CD14-positive monocyte (primary cell): Measurements from ENCODE around the gene ARRB1. TPM values are rescaled to one million over a fixed set of nuclear protein-coding genes. Genes with fewer than 3 reads are reported as not detected.
A peak's percentile ranks its signal among the peaks of the same experiment; 100 is the strongest.

Experiments used
- DNase-seq, 3 donors: peaks; one replicate each; pipeline ENCODE4 v3.0.0-alpha.2; 2011 to 2022
- H2AFZ ChIP-seq: 2 replicates; pipeline ENCODE4 v1.6.0; 2012; ENCODE audit warnings: mild to moderate bottlenecking, low read depth, low read length, inconsistent platforms; ENCODE audit not compliant: insufficient read depth, poor library complexity, severe bottlenecking
- H3K27ac ChIP-seq, 2 donors: 1 replicate in 1 of 2; 2 replicates in 1 of 2; pipeline ENCODE4 v1.5.1; 2012 to 2013; ENCODE audit warnings: low read length in 2 of 2, control low read depth in 1 of 2, inconsistent platforms in 1 of 2, low read depth in 1 of 2, mild to moderate bottlenecking in 1 of 2
- H3K27me3 ChIP-seq, 2 donors: one replicate each; pipeline versions ENCODE4 v1.6.0 to v1.6.1; 2011 to 2013; ENCODE audit warnings: low read length in 2 of 2; ENCODE audit not compliant: control insufficient read depth in 2 of 2, insufficient read depth in 2 of 2
- H3K36me3 ChIP-seq, 2 donors: replicated peaks in 1 of 2; 1 replicate in 1 of 2; 2 replicates in 1 of 2; pipeline versions ENCODE4 v1.5.1 to v1.6.1; 2012 to 2013; ENCODE audit warnings: low read length in 2 of 2, control low read depth in 1 of 2, inconsistent platforms in 1 of 2, mild to moderate bottlenecking in 1 of 2; ENCODE audit not compliant: insufficient read depth in 2 of 2, control insufficient read depth in 1 of 2
- H3K4me1 ChIP-seq, 2 donors: 1 replicate in 1 of 2; 2 replicates in 1 of 2; pipeline versions ENCODE4 v1.5.1 to v1.6.1; 2012 to 2013; ENCODE audit warnings: low read length in 2 of 2, control low read depth in 1 of 2, inconsistent platforms in 1 of 2, mild to moderate bottlenecking in 1 of 2, moderate library complexity in 1 of 2; ENCODE audit not compliant: insufficient read depth in 2 of 2, control insufficient read depth in 1 of 2
- H3K4me2 ChIP-seq: replicated peaks from 2 replicates; pipeline ENCODE3; 2012; ENCODE audit warnings: low read length, moderate library complexity, mild to moderate bottlenecking; ENCODE audit not compliant: poor library complexity, severe bottlenecking; ENCODE audit errors: extremely low read depth
- H3K4me3 ChIP-seq, 3 experiments: fragments of 200-600 bp in 1 of 3; sonication (generic) in 1 of 3; replicated peaks in 1 of 3; 1 replicate in 2 of 3; 2 replicates in 1 of 3; pipeline ENCODE4 v1.5.1; 2011 to 2013; ENCODE audit warnings: low read length in 3 of 3, mild to moderate bottlenecking in 3 of 3, control low read depth in 2 of 3, low read depth in 2 of 3, inconsistent platforms in 1 of 3, moderate library complexity in 1 of 3
- H3K79me2 ChIP-seq: 2 replicates; pipeline ENCODE4 v1.6.0; 2012; ENCODE audit warnings: mild to moderate bottlenecking, control low read depth, inconsistent platforms, low read length, moderate library complexity; ENCODE audit not compliant: insufficient read depth
- H3K9ac ChIP-seq: 2 replicates; pipeline ENCODE4 v1.6.0; 2017; ENCODE audit warnings: low read length, mild to moderate bottlenecking; ENCODE audit not compliant: insufficient read depth, poor library complexity, severe bottlenecking
- H3K9me3 ChIP-seq, 2 donors: replicated peaks in 1 of 2; 1 replicate in 1 of 2; 2 replicates in 1 of 2; pipeline versions ENCODE4 v1.5.1 to v1.6.1; 2012 to 2013; ENCODE audit warnings: low read length in 2 of 2, control low read depth in 1 of 2; ENCODE audit not compliant: control insufficient read depth in 1 of 2, insufficient read depth in 1 of 2
- H4K20me1 ChIP-seq: 2 replicates; pipeline ENCODE4 v1.6.0; 2012; ENCODE audit warnings: mild to moderate bottlenecking, low read length, control low read depth, moderate library complexity; ENCODE audit not compliant: insufficient read depth
- H3K27ac Mint-ChIP-seq, 7 donors: one replicate each; pipeline ENCODE4 v1.8.0; 2020; ENCODE audit warnings: mild to moderate bottlenecking in 7 of 7, mixed read lengths in 7 of 7, moderate library complexity in 6 of 7, inconsistent platforms in 2 of 7
- H3K27me3 Mint-ChIP-seq, 3 donors: one replicate each; pipeline ENCODE4 v1.8.0; 2021 to 2022; ENCODE audit warnings: low read depth in 3 of 3, mild to moderate bottlenecking in 3 of 3, mixed read lengths in 3 of 3, moderate library complexity in 3 of 3, inconsistent platforms in 1 of 3
- H3K36me3 Mint-ChIP-seq, 2 donors: one replicate each; pipeline ENCODE4 v1.8.0; 2020; ENCODE audit warnings: mixed read lengths in 2 of 2, inconsistent platforms in 1 of 2, mild to moderate bottlenecking in 1 of 2
- H3K4me1 Mint-ChIP-seq: one replicate; pipeline ENCODE4 v1.8.0; 2020; ENCODE audit warnings: mild to moderate bottlenecking, mixed read lengths
- H3K4me3 Mint-ChIP-seq, 2 donors: one replicate each; pipeline ENCODE4 v1.8.0; 2020; ENCODE audit warnings: mild to moderate bottlenecking in 2 of 2, mixed read lengths in 2 of 2, moderate library complexity in 1 of 2
- H3K9me3 Mint-ChIP-seq, 7 donors: one replicate each; pipeline ENCODE4 v1.8.0; 2020 to 2022; ENCODE audit warnings: mixed read lengths in 7 of 7, mild to moderate bottlenecking in 6 of 7, moderate library complexity in 6 of 7, inconsistent platforms in 2 of 7
- CTCF ChIP-seq: fragments of 200-600 bp; IDR thresholded peaks from one replicate; pipeline ENCODE4 v1.8.0; 2022; ENCODE audit warnings: antibody characterized with exemption, mild to moderate bottlenecking
- WGBS: methylation state at CpG from one replicate; pipeline ENCODE4 v1.1.5; 2013; ENCODE audit warnings: missing lambda C conversion rate; ENCODE audit not compliant: insufficient coverage; 5-methylcytosine and 5-hydroxymethylcytosine counted together
- intact Hi-C, 2 donors: fragments of 100-400 bp; cut with micrococcal nuclease; formaldehyde crosslinking; loops; one replicate each; pipeline versions ENCODE4 v1.15.0 to v1.15.1; 2023
- polyA plus RNA-seq, 3 donors: library from polyadenylated mRNA; depleted of rRNA in 1 of 3; unstranded in 2 of 3; stranded (reverse) in 1 of 3; fragments of 300-500 nt in 2 of 3; fragments of >200 nt in 1 of 3; fragmentation: Illumina TruSeq in 2 of 3; gene quantifications; 1 replicate in 2 of 3; 2 replicates in 1 of 3; pipeline ENCODE4 v1.2.3, GENCODE V29; 2012 to 2021

The ARRB1 gene
- polyA plus RNA-seq, 3 donors: 52.6 to 114 (median 66.5) TPM

GRCh38 chr11:75283391-75283931 lies 68.0 kb downstream of the ARRB1 start:
- intact Hi-C loops: no loop called here
- no peak overlapping the region for H3K4me2 ChIP-seq
- H3K9ac ChIP-seq: no peak overlapping the region
- Mint-ChIP-seq H3K27me3 (peaks cover 0 to 2% (median 0%) of the 10 kb centered on the region in 3 donors), H3K9me3 (peaks cover 0 to 2% (median 0%) of the 10 kb centered on the region in 7 donors), H3K4me1 (peaks cover 5% of the 10 kb centered on the region), H3K36me3 (peaks cover 74 to 95% of the 10 kb centered on the region in 2 donors), H3K27ac (no peak overlapping the region), H3K4me3 (no peak overlapping the region)
- H3K4me1 ChIP-seq: no peaks in the 10 kb centered on the region
- no peak overlapping the region for H3K4me3 ChIP-seq
- H2AFZ ChIP-seq: no peak overlapping the region
- peaks cover 95 to 100% of the 10 kb centered on the region in 2 donors for H3K36me3 ChIP-seq
- DNase-seq: no peak
- TF ChIP-seq CTCF: no peak
- H3K9me3 ChIP-seq: no peaks in the 10 kb centered on the region
- peak overlapping the region in 1 of 2 donors; percentile 27 for H3K27ac ChIP-seq
- H4K20me1 ChIP-seq: peaks cover 100% of the 10 kb centered on the region
- no peaks in the 10 kb centered on the region for H3K27me3 ChIP-seq
- peaks cover 14% of the 10 kb centered on the region for H3K79me2 ChIP-seq
- 98% methylated on average over 10 of the region's 16 CpGs for WGBS

GRCh38 chr11:75281469-75282095 lies 69.9 kb downstream of the ARRB1 start:
- no peak for TF ChIP-seq CTCF
- no peak overlapping the region for H2AFZ ChIP-seq
- no peak for DNase-seq
- no peak overlapping the region for H3K4me2 ChIP-seq
- peaks cover 76 to 95% of the 10 kb centered on the region in 2 donors for H3K36me3 Mint-ChIP-seq
- H3K36me3 ChIP-seq: peaks cover 98 to 100% of the 10 kb centered on the region in 2 donors
- peaks cover 17% of the 10 kb centered on the region for H3K4me1 Mint-ChIP-seq
- intact Hi-C loops: loop anchor here in 1 of 2 donors (2.0 kb wide), 1 partner anchor 103 kb away; no protein-coding TSS in a partner anchor
- H3K27me3 ChIP-seq: no peaks in the 10 kb centered on the region
- peaks cover 0 to 2% (median 0%) of the 10 kb centered on the region in 7 donors for H3K9me3 Mint-ChIP-seq
- H3K79me2 ChIP-seq: peaks cover 10% of the 10 kb centered on the region
- peaks cover 100% of the 10 kb centered on the region for H4K20me1 ChIP-seq
- H3K9ac ChIP-seq: no peak overlapping the region
- H3K27me3 Mint-ChIP-seq: peaks cover 0 to 2% (median 0%) of the 10 kb centered on the region in 3 donors
- peak overlapping the region in 1 of 2 donors; percentile 65 for H3K27ac ChIP-seq
- no peak overlapping the region for H3K4me3 Mint-ChIP-seq
- peaks cover 7 to 9% of the 10 kb centered on the region in 2 donors for H3K4me1 ChIP-seq
- 93% methylated on average over 4 of the region's 10 CpGs for WGBS
- H3K27ac Mint-ChIP-seq: peak overlapping the region in 2 of 7 donors; percentile 47 to 66
- H3K4me3 ChIP-seq: no peak overlapping the region
- H3K9me3 ChIP-seq: no peaks in the 10 kb centered on the region
